Keratinocyte (primary cell): Measurements from ENCODE around the gene CCSAP. TPM values are rescaled to one million over a fixed set of nuclear protein-coding genes. Genes with fewer than 3 reads are reported as not detected.

Experiments used
- DNase-seq: peaks from one replicate; pipeline ENCODE4 v3.0.0-alpha.2; 2011; ENCODE audit warnings: low read depth, missing footprints, low spot score
- FAIRE-seq: peaks from 2 replicates; lab custom pipeline; 2011; peaks lifted over from hg19 to GRCh38; lab: Jason Lieb, UNC
- H2AFZ ChIP-seq: 2 replicates; pipeline ENCODE4 v1.6.0; 2012; ENCODE audit warnings: low read length, control low read depth, inconsistent platforms; ENCODE audit not compliant: control insufficient read depth
- H3K27ac ChIP-seq: 2 replicates; pipeline ENCODE4 v1.5.1; 2011; ENCODE audit warnings: low read length; ENCODE audit not compliant: control insufficient read depth, insufficient read depth
- H3K27me3 ChIP-seq: 3 replicates; pipeline ENCODE4 v1.6.0; 2011; ENCODE audit warnings: low read length; ENCODE audit not compliant: control insufficient read depth, insufficient read depth; ENCODE audit errors: extremely low read depth
- H3K36me3 ChIP-seq, 2 experiments: 2 replicates in 1 of 2; 3 replicates in 1 of 2; pipeline ENCODE4 v1.5.1; 2011; ENCODE audit warnings: low read length in 2 of 2, mild to moderate bottlenecking in 1 of 2; ENCODE audit not compliant: control insufficient read depth in 2 of 2, insufficient read depth in 2 of 2; ENCODE audit errors: extremely low read depth in 1 of 2
- H3K4me1 ChIP-seq: 3 replicates; pipeline ENCODE4 v1.5.1; 2011; ENCODE audit warnings: low read length; ENCODE audit not compliant: control insufficient read depth, insufficient read depth; ENCODE audit errors: extremely low read depth
- H3K4me2 ChIP-seq: 3 replicates; pipeline ENCODE4 v1.6.0; 2011; ENCODE audit warnings: low read depth, low read length; ENCODE audit not compliant: control insufficient read depth, insufficient read depth; ENCODE audit errors: extremely low read depth
- H3K4me3 ChIP-seq, 3 experiments: fragments of 200-600 bp in 1 of 3; sonication (generic) in 1 of 3; 2 replicates in 2 of 3; 3 replicates in 1 of 3; pipeline ENCODE4 v1.5.1; 2011 to 2016; ENCODE audit warnings: low read length in 3 of 3, mild to moderate bottlenecking in 3 of 3, control low read depth in 2 of 3, inconsistent platforms in 1 of 3, low read depth in 1 of 3, mixed read lengths in 1 of 3, mixed run types in 1 of 3, moderate library complexity in 1 of 3; ENCODE audit not compliant: control insufficient read depth in 2 of 3, insufficient read depth in 2 of 3; ENCODE audit errors: extremely low read depth in 1 of 3
- H3K79me2 ChIP-seq: 2 replicates; pipeline ENCODE4 v1.6.0; 2012; ENCODE audit warnings: low read length; ENCODE audit not compliant: control insufficient read depth, insufficient read depth
- H3K9ac ChIP-seq: 3 replicates; pipeline ENCODE4 v1.6.0; 2011; ENCODE audit warnings: low read length; ENCODE audit not compliant: control insufficient read depth, insufficient read depth; ENCODE audit errors: extremely low read depth
- H3K9me1 ChIP-seq: 3 replicates; pipeline ENCODE4 v1.6.0; 2011; ENCODE audit warnings: low read length; ENCODE audit not compliant: control insufficient read depth, insufficient read depth; ENCODE audit errors: extremely low read depth
- H3K9me3 ChIP-seq: 2 replicates; pipeline ENCODE4 v1.5.1; 2012; ENCODE audit warnings: low read depth, low read length; ENCODE audit not compliant: control insufficient read depth
- H4K20me1 ChIP-seq: 3 replicates; pipeline ENCODE4 v1.6.0; 2011; ENCODE audit warnings: low read length; ENCODE audit not compliant: control insufficient read depth, insufficient read depth; ENCODE audit errors: extremely low read depth
- CTCF ChIP-seq, 3 experiments: IDR thresholded peaks in 1 of 3; conservative IDR thresholded peaks in 1 of 3; optimal IDR thresholded peaks in 1 of 3; 2 replicates in 2 of 3; 3 replicates in 1 of 3; pipeline versions ENCODE3 to v1.5.1; 2011; ENCODE audit warnings: low read length in 3 of 3, mild to moderate bottlenecking in 3 of 3, moderate library complexity in 2 of 3, control low read depth in 1 of 3, inconsistent platforms in 1 of 3; ENCODE audit not compliant: insufficient read depth in 2 of 3; ENCODE audit errors: extremely low read depth in 1 of 3
- EZH2 ChIP-seq: IDR thresholded peaks from one replicate; pipeline ENCODE4 v1.6.1; 2012; ENCODE audit warnings: inconsistent platforms, mild to moderate bottlenecking, low read length, moderate library complexity
- dilution Hi-C: fragments of 300-500 bp; cut with MboI; formaldehyde crosslinking; loops from one replicate; pipeline ENCODE4 v1.7.0; 2020; ENCODE audit warnings: low sequenced_read_pairs; ENCODE audit not compliant: extremely low pct_ligation_motif_present
- polyA plus RNA-seq, 5 experiments: library from polyadenylated mRNA; depleted of rRNA in 3 of 5; stranded (reverse) in 3 of 5; stranded (forward) in 1 of 5; unstranded in 1 of 5; fragments of >200 nt; gene quantifications; 1 replicate in 1 of 5; 2 replicates in 3 of 5; 3 replicates in 1 of 5; pipeline versions ENCODE4 v1.2.1 to v1.2.3, GENCODE V29; 2011 to 2012; ENCODE audit warnings: missing spikeins in 2 of 5, low read depth in 1 of 5, low replicate concordance in 1 of 5

CCSAP gene
- polyA plus RNA-seq, 1 donor (not counting 4 experiments of a cell fraction or from before 2014, with no cell fraction given), result 6.5 TPM

- no peak overlapping the region for H3K4me2 ChIP-seq
- no peak for FAIRE-seq
- H3K4me1 ChIP-seq, result no peaks in the 10 kb centered on the region
- H3K36me3 ChIP-seq, result no peaks in the 10 kb centered on the region
- no peak overlapping the region for H3K27ac ChIP-seq
- H3K79me2 ChIP-seq, result no peaks in the 10 kb centered on the region
- H3K9me1 ChIP-seq, result no peaks in the 10 kb centered on the region
- dilution Hi-C loops, result no loop called here
- no peaks in the 10 kb centered on the region for H3K9me3 ChIP-seq
- no peak overlapping the region for H3K4me3 ChIP-seq
- no peak overlapping the region for H2AFZ ChIP-seq
- H3K27me3 ChIP-seq, result no peaks in the 10 kb centered on the region
- H3K9ac ChIP-seq, result no peak overlapping the region
- H4K20me1 ChIP-seq, result no peaks in the 10 kb centered on the region
- no peak for DNase-seq
- TF ChIP-seq EZH2 (no peak), CTCF (optimal IDR thresholded peaks at IDR 0.05 in 1 of 3, IDR thresholded peaks at IDR 0.05 in 1 of 3, conservative IDR thresholded peaks at IDR 0.05 in 1 of 3; ENCODE audit: extremely low read depth in 1 of 3, insufficient read depth in 2 of 3, low read length in 3 of 3) (no peak)
Measured at GRCh38 chr1:229384822-229385221, 42.0 kb upstream of the CCSAP start.

GRCh38 chr1:229383961-229384360 is 41.1 kb upstream of the CCSAP start:
- Histone ChIP-seq H4K20me1 (no peaks in the 10 kb centered on the region), H3K4me1 (no peaks in the 10 kb centered on the region), H3K4me3 (no peak overlapping the region), H3K9ac (no peak overlapping the region), H3K27me3 (no peaks in the 10 kb centered on the region), H2AFZ (no peak overlapping the region), H3K4me2 (no peak overlapping the region), H3K36me3 (no peaks in the 10 kb centered on the region), H3K9me3 (no peaks in the 10 kb centered on the region), H3K9me1 (no peaks in the 10 kb centered on the region), H3K79me2 (no peaks in the 10 kb centered on the region), H3K27ac (no peak overlapping the region)
- DNase-seq (no peak), FAIRE-seq (no peak)
- dilution Hi-C loops, result no loop called here
- no peak for TF ChIP-seq CTCF (optimal IDR thresholded peaks at IDR 0.05 in 1 of 3, IDR thresholded peaks at IDR 0.05 in 1 of 3, conservative IDR thresholded peaks at IDR 0.05 in 1 of 3; ENCODE audit: extremely low read depth in 1 of 3, insufficient read depth in 2 of 3, low read length in 3 of 3)
- no peak for TF ChIP-seq EZH2
